ENCODE data around the gene LMNA. TPM values are rescaled to one million over a fixed set of nuclear protein-coding genes. Genes with fewer than 3 reads are reported as not detected.

LMNA gene
- total RNA-seq, 1 experiment from 2014 or later: 499 TPM

GRCh38 chr1:156081917-156082308 lies 32.6 kb upstream of the LMNA start:
- no peak for DNase-seq
- no TSS peak for BruUV-seq (replicated peaks)
- intact Hi-C loops (cut with micrococcal nuclease; ENCODE audit: unreplicated experiment): no loop called here
- no peak overlapping the region for H3K27ac Mint-ChIP-seq (ENCODE audit: unreplicated experiment)
- no peaks in the 10 kb centered on the region for H3K9me3 Mint-ChIP-seq (ENCODE audit: low read depth, unreplicated experiment)
- H3K36me3 Mint-ChIP-seq (ENCODE audit: insufficient read depth, unreplicated experiment): peaks cover 25% of the 10 kb centered on the region
- peaks cover 14% of the 10 kb centered on the region for H3K4me1 Mint-ChIP-seq (ENCODE audit: low read depth, unreplicated experiment)
- H3K4me3 Mint-ChIP-seq (ENCODE audit: low read depth, unreplicated experiment): peak overlapping the region; percentile 76
- no peaks in the 10 kb centered on the region for H3K27me3 Mint-ChIP-seq (ENCODE audit: unreplicated experiment)
- CTCF ChIA-PET: no interaction called here
- no peak for TF ChIP-seq CTCF (IDR thresholded peaks at IDR 0.05; ENCODE audit: unreplicated experiment)

- H3K9me3 Mint-ChIP-seq (ENCODE audit: low read depth, unreplicated experiment): no peaks in the 10 kb centered on the region
- no TSS peak for BruUV-seq (replicated peaks)
- CTCF ChIA-PET: interaction anchor here (0.5 to 2.2 kb wide), 3 partner anchors 48 to 145 kb away, joined by 3 to 10 read pairs (median 6); no protein-coding TSS in a partner anchor
- no peak within 1 kb of the TSS for H3K27ac Mint-ChIP-seq (ENCODE audit: unreplicated experiment)
- peaks cover 25% of the 10 kb centered on the region for H3K36me3 Mint-ChIP-seq (ENCODE audit: insufficient read depth, unreplicated experiment)
- peak; percentile 83 for DNase-seq
- TF ChIP-seq CTCF (IDR thresholded peaks at IDR 0.05; ENCODE audit: unreplicated experiment): no peak
- peak within 1 kb of the TSS; percentile 76 for H3K4me3 Mint-ChIP-seq (ENCODE audit: low read depth, unreplicated experiment)
- intact Hi-C loops (cut with micrococcal nuclease; ENCODE audit: unreplicated experiment): no loop called here
- H3K27me3 Mint-ChIP-seq (ENCODE audit: unreplicated experiment): no peaks in the 10 kb centered on the region
- peaks cover 19% of the 10 kb centered on the region for H3K4me1 Mint-ChIP-seq (ENCODE audit: low read depth, unreplicated experiment)
Observed at GRCh38 chr1:156082309-156083091, 32.0 kb upstream of the LMNA start, which contains the start of gene MEX3A. Gene MEX3A (minus strand): TSS chr1:156082465. CDS start chr1:156081998, 467 bp downstream.

- TF ChIP-seq CTCF (IDR thresholded peaks at IDR 0.05; ENCODE audit: unreplicated experiment): no peak
- intact Hi-C loops (cut with micrococcal nuclease; ENCODE audit: unreplicated experiment): no loop called here
- Mint-ChIP-seq H3K4me3 (ENCODE audit: low read depth, unreplicated experiment) (peak overlapping the region; percentile 76), H3K36me3 (ENCODE audit: insufficient read depth, unreplicated experiment) (peaks cover 25% of the 10 kb centered on the region), H3K27me3 (ENCODE audit: unreplicated experiment) (no peaks in the 10 kb centered on the region), H3K4me1 (ENCODE audit: low read depth, unreplicated experiment) (peaks cover 20% of the 10 kb centered on the region), H3K9me3 (ENCODE audit: low read depth, unreplicated experiment) (no peaks in the 10 kb centered on the region), H3K27ac (ENCODE audit: unreplicated experiment) (no peak overlapping the region)
- no TSS peak for BruUV-seq (replicated peaks)
- no peak for DNase-seq
- CTCF ChIA-PET: interaction anchor here (0.6 to 2.2 kb wide), 3 partner anchors 23 to 46 kb away, joined by 3 to 10 read pairs (median 3); partner anchors contain the start of genes RAB25 and UBQLN4
Observed at GRCh38 chr1:156083800-156084790, 30.4 kb upstream of the LMNA start.

GRCh38 chr1:156086256-156086662 lies 28.3 kb upstream of the LMNA start:
- peak; percentile 49 for DNase-seq
- TF ChIP-seq CTCF (IDR thresholded peaks at IDR 0.05; ENCODE audit: unreplicated experiment): no peak
- CTCF ChIA-PET: no interaction called here

More at GRCh38 chr1:156086256-156086662, 28.3 kb upstream of the LMNA start:
- Mint-ChIP-seq H3K27ac (ENCODE audit: unreplicated experiment) (peak overlapping the region; percentile 0), H3K4me3 (ENCODE audit: low read depth, unreplicated experiment) (no peak overlapping the region), H3K4me1 (ENCODE audit: low read depth, unreplicated experiment) (peaks cover 30% of the 10 kb centered on the region), H3K36me3 (ENCODE audit: insufficient read depth, unreplicated experiment) (peaks cover 31% of the 10 kb centered on the region), H3K9me3 (ENCODE audit: low read depth, unreplicated experiment) (no peaks in the 10 kb centered on the region), H3K27me3 (ENCODE audit: unreplicated experiment) (no peaks in the 10 kb centered on the region)
- no TSS peak for BruUV-seq (replicated peaks)
- intact Hi-C loops (cut with micrococcal nuclease; ENCODE audit: unreplicated experiment): no loop called here
